ENCODE measurements around the gene ITPK1. TPM values are rescaled to one million over a fixed set of nuclear protein-coding genes. Genes with fewer than 3 reads are reported as not detected.

Gene ITPK1
- polyA plus RNA-seq, 2 of the 4 experiments (the other 2 are of a cell fraction), result 46.2 to 47.0 TPM

- POLR2A ChIA-PET, result no interaction called here
Measured at GRCh38 chr14:92963301-92964123, 152.2 kb downstream of the ITPK1 start.

GRCh38 chr14:92962831-92963095 lies 153.0 kb downstream of the ITPK1 start:
- peaks cover 49% of the 10 kb centered on the region for H3K4me1 ChIP-seq
- no peak for FAIRE-seq
- no peak overlapping the region for H3K4me3 ChIP-seq
- 85% methylated on average over 6 of the region's 11 CpGs for WGBS (ENCODE audit: missing lambda C conversion rate)
- TF ChIP-seq CBX8 (IDR thresholded peaks at IDR 0.05) (no peak), CHD4 (IDR thresholded peaks at IDR 0.05; ENCODE audit: borderline replicate concordance) (no peak), TFCP2L1 (CRISPR knock-in tag; IDR thresholded peaks at IDR 0.05) (no peak), FOSB (CRISPR knock-in tag; IDR thresholded peaks at IDR 0.05) (no peak), ESRRA (IDR thresholded peaks at IDR 0.05; ENCODE audit: borderline replicate concordance, low read length) (no peak), HEYL (CRISPR knock-in tag; IDR thresholded peaks at IDR 0.05) (no peak), RAD21 (conservative IDR thresholded peaks at IDR 0.05 in 1 of 2, IDR thresholded peaks at IDR 0.05 in 1 of 2) (no peak), KDM1A (IDR thresholded peaks at IDR 0.05; ENCODE audit: low read depth) (no peak), JUNB (IDR thresholded peaks at IDR 0.05) (no peak), CHD2 (IDR thresholded peaks at IDR 0.05; ENCODE audit: low read length, partially characterized antibody) (no peak), CTCF (IDR thresholded peaks at IDR 0.05) (no peak), RNF2 (IDR thresholded peaks at IDR 0.05; ENCODE audit: borderline replicate concordance, low read depth) (no peak), EP300 (IDR thresholded peaks at IDR 0.05) (no peak)
- no peak overlapping the region for H3K4me2 ChIP-seq
- ChIA-PET POLR2A (no interaction called here), CTCF (interaction anchor here (0.8 to 11.9 kb wide), 4 partner anchors 10 to 176 kb away, joined by 3 to 96 read pairs (median 8); partner anchors contain the start of gene ITPK1)
- peak overlapping the region; percentile 65 to 72; a peak in 3 of 6 replicates for H3K27ac ChIP-seq
- no peak for DNase-seq (ENCODE audit: low read depth in 1 of 2, low spot score in 1 of 2)
- no peak for ATAC-seq
- no peaks in the 10 kb centered on the region for H3K9me3 ChIP-seq

More at GRCh38 chr14:92963301-92964123, 152.2 kb downstream of the ITPK1 start:
- FAIRE-seq (no peak), DNase-seq (ENCODE audit: low read depth in 1 of 2, low spot score in 1 of 2) (no peak), ATAC-seq (no peak)
- Histone ChIP-seq H3K9me3 (no peaks in the 10 kb centered on the region), H3K4me1 (peaks cover 49% of the 10 kb centered on the region), H3K4me3 (no peak overlapping the region), H3K4me2 (peak overlapping the region; percentile 32), H3K27ac (peak overlapping the region; percentile 65 to 81)
- WGBS (ENCODE audit: missing lambda C conversion rate), result 83% methylated on average over 14 of the region's 14 CpGs
- TF ChIP-seq EP300 (IDR thresholded peaks at IDR 0.05) (peak in 1 of 2 experiments; percentile 15; a peak in 1 of 5 replicates), EHMT2 (IDR thresholded peaks at IDR 0.05; ENCODE audit: low read depth) (no peak)
- CTCF ChIA-PET, result interaction anchor here (0.7 to 11.9 kb wide), 6 partner anchors 11 to 178 kb away, joined by 3 to 96 read pairs (median 6); partner anchors contain the start of gene ITPK1

GRCh38 chr14:92962031-92962830 lies 153.5 kb downstream of the ITPK1 start:
- ATAC-seq (no peak), DNase-seq (ENCODE audit: low read depth in 1 of 2, low spot score in 1 of 2) (no peak), FAIRE-seq (no peak)
- H3K9me3 ChIP-seq, result no peaks in the 10 kb centered on the region
- CTCF ChIA-PET, result interaction anchor here (0.8 to 11.9 kb wide), 6 partner anchors 10 to 198 kb away, joined by 3 to 96 read pairs (median 6); partner anchors contain the start of gene ITPK1
- H3K27ac ChIP-seq, result peak overlapping the region; percentile 65 to 72; a peak in 4 of 6 replicates
- 91% methylated on average over 17 of the region's 20 CpGs for WGBS (ENCODE audit: missing lambda C conversion rate)
- TF ChIP-seq REST (IDR thresholded peaks at IDR 0.05) (no peak), JUN (IDR thresholded peaks at IDR 0.05) (no peak), EHMT2 (IDR thresholded peaks at IDR 0.05; ENCODE audit: low read depth) (no peak), GATA3 (IDR thresholded peaks at IDR 0.05; ENCODE audit: borderline replicate concordance) (no peak), RFX5 (IDR thresholded peaks at IDR 0.05) (no peak), KDM5A (IDR thresholded peaks at IDR 0.05) (no peak), FOSB (CRISPR knock-in tag; IDR thresholded peaks at IDR 0.05) (no peak), CEBPB (IDR thresholded peaks at IDR 0.05) (no peak), BHLHE40 (IDR thresholded peaks at IDR 0.05; ENCODE audit: low read depth, low read length) (no peak), ZNF302 (CRISPR knock-in tag; IDR thresholded peaks at IDR 0.05) (no peak), HEYL (CRISPR knock-in tag; IDR thresholded peaks at IDR 0.05) (no peak), POLR2AphosphoS2 (conservative IDR thresholded peaks at IDR 0.05; ENCODE audit: low read length) (no peak), HOXA7 (CRISPR knock-in tag; IDR thresholded peaks at IDR 0.05) (no peak), TFCP2L1 (CRISPR knock-in tag; IDR thresholded peaks at IDR 0.05) (no peak), SMC3 (IDR thresholded peaks at IDR 0.05) (no peak)
- H3K4me3 ChIP-seq, result no peak overlapping the region
- peaks cover 49% of the 10 kb centered on the region for H3K4me1 ChIP-seq
- H3K4me2 ChIP-seq, result no peak overlapping the region
- POLR2A ChIA-PET, result no interaction called here
